ENCODE results near the gene PBOV1. TPM values are rescaled to one million over a fixed set of nuclear protein-coding genes. Genes with fewer than 3 reads are reported as not detected.

The PBOV1 gene
- total RNA-seq, 1 experiment from 2014 or later, result not detected

- Histone ChIP-seq H3K27me3 (ENCODE audit: low read length) (no peaks in the 10 kb centered on the region), H3K4me3 (ENCODE audit: low read length) (no peak overlapping the region), H3K4me2 (ENCODE audit: low read depth, low read length, poor library complexity, severe bottlenecking) (no peak overlapping the region), H3K9ac (ENCODE audit: low read length) (no peak overlapping the region), H3K36me3 (ENCODE audit: insufficient read depth, low read length) (no peaks in the 10 kb centered on the region), H2AFZ (ENCODE audit: low read length) (no peak overlapping the region), H3K9me3 (ENCODE audit: low read length) (no peaks in the 10 kb centered on the region), H3K4me1 (ENCODE audit: low read length) (no peaks in the 10 kb centered on the region), H3K27ac (ENCODE audit: low read length) (no peak overlapping the region), H4K20me1 (ENCODE audit: insufficient read depth, low read depth, low read length) (no peaks in the 10 kb centered on the region), H3K79me2 (ENCODE audit: low read length) (no peaks in the 10 kb centered on the region), H3K9me2 (replicated peaks; ENCODE audit: insufficient read depth, low read length) (no peaks in the 10 kb centered on the region)
- no peak for DNase-seq
These were observed 24.8 kb upstream of the PBOV1 start for GRCh38 chr6:138242987-138243592.

- Histone ChIP-seq H3K4me2 (ENCODE audit: low read depth, low read length, poor library complexity, severe bottlenecking) (no peak overlapping the region), H3K9ac (ENCODE audit: low read length) (no peak overlapping the region), H3K27me3 (ENCODE audit: low read length) (no peaks in the 10 kb centered on the region), H3K4me3 (ENCODE audit: low read length) (no peak overlapping the region), H3K9me3 (ENCODE audit: low read length) (no peaks in the 10 kb centered on the region), H3K4me1 (ENCODE audit: low read length) (no peaks in the 10 kb centered on the region), H3K79me2 (ENCODE audit: low read length) (no peaks in the 10 kb centered on the region), H3K36me3 (ENCODE audit: insufficient read depth, low read length) (no peaks in the 10 kb centered on the region), H4K20me1 (ENCODE audit: insufficient read depth, low read depth, low read length) (no peaks in the 10 kb centered on the region), H3K9me2 (replicated peaks; ENCODE audit: insufficient read depth, low read length) (no peaks in the 10 kb centered on the region), H2AFZ (ENCODE audit: low read length) (no peak overlapping the region), H3K27ac (ENCODE audit: low read length) (no peak overlapping the region)
- no peak for DNase-seq
These were observed 23.6 kb upstream of the PBOV1 start for GRCh38 chr6:138241934-138242333.

GRCh38 chr6:138241381-138241780, 23.1 kb upstream of the PBOV1 start:
- DNase-seq, result no peak
- Histone ChIP-seq H3K9ac (ENCODE audit: low read length) (no peak overlapping the region), H3K36me3 (ENCODE audit: insufficient read depth, low read length) (no peaks in the 10 kb centered on the region)

GRCh38 chr6:138240476-138241245, 22.4 kb upstream of the PBOV1 start:
- Histone ChIP-seq H3K9ac (ENCODE audit: low read length) (no peak overlapping the region), H3K4me1 (ENCODE audit: low read length) (no peaks in the 10 kb centered on the region), H2AFZ (ENCODE audit: low read length) (no peak overlapping the region), H3K9me3 (ENCODE audit: low read length) (no peaks in the 10 kb centered on the region), H3K4me3 (ENCODE audit: low read length) (no peak overlapping the region), H3K4me2 (ENCODE audit: low read depth, low read length, poor library complexity, severe bottlenecking) (no peak overlapping the region), H3K27me3 (ENCODE audit: low read length) (no peaks in the 10 kb centered on the region), H4K20me1 (ENCODE audit: insufficient read depth, low read depth, low read length) (no peaks in the 10 kb centered on the region), H3K36me3 (ENCODE audit: insufficient read depth, low read length) (no peaks in the 10 kb centered on the region), H3K9me2 (replicated peaks; ENCODE audit: insufficient read depth, low read length) (no peaks in the 10 kb centered on the region), H3K79me2 (ENCODE audit: low read length) (no peaks in the 10 kb centered on the region), H3K27ac (ENCODE audit: low read length) (no peak overlapping the region)
- DNase-seq, result no peak

More at GRCh38 chr6:138241381-138241780, 23.1 kb upstream of the PBOV1 start:
- H3K9me3 ChIP-seq (ENCODE audit: low read length), result no peaks in the 10 kb centered on the region
- no peak overlapping the region for H3K4me3 ChIP-seq (ENCODE audit: low read length)
- no peaks in the 10 kb centered on the region for H3K9me2 ChIP-seq (replicated peaks; ENCODE audit: insufficient read depth, low read length)
- no peak overlapping the region for H2AFZ ChIP-seq (ENCODE audit: low read length)
- H3K27ac ChIP-seq (ENCODE audit: low read length), result no peak overlapping the region
- H4K20me1 ChIP-seq (ENCODE audit: insufficient read depth, low read depth, low read length), result no peaks in the 10 kb centered on the region
- H3K4me1 ChIP-seq (ENCODE audit: low read length), result no peaks in the 10 kb centered on the region
- H3K27me3 ChIP-seq (ENCODE audit: low read length), result no peaks in the 10 kb centered on the region
- H3K4me2 ChIP-seq (ENCODE audit: low read depth, low read length, poor library complexity, severe bottlenecking), result no peak overlapping the region
- no peaks in the 10 kb centered on the region for H3K79me2 ChIP-seq (ENCODE audit: low read length)

- H3K9ac ChIP-seq (ENCODE audit: low read length), result no peak overlapping the region
- H3K27me3 ChIP-seq (ENCODE audit: low read length), result no peaks in the 10 kb centered on the region
- H3K36me3 ChIP-seq (ENCODE audit: insufficient read depth, low read length), result no peaks in the 10 kb centered on the region
- H3K4me2 ChIP-seq (ENCODE audit: low read depth, low read length, poor library complexity, severe bottlenecking), result no peak overlapping the region
- H2AFZ ChIP-seq (ENCODE audit: low read length), result no peak overlapping the region
- H3K9me2 ChIP-seq (replicated peaks; ENCODE audit: insufficient read depth, low read length), result no peaks in the 10 kb centered on the region
- no peak overlapping the region for H3K4me3 ChIP-seq (ENCODE audit: low read length)
- no peaks in the 10 kb centered on the region for H3K4me1 ChIP-seq (ENCODE audit: low read length)
- no peaks in the 10 kb centered on the region for H3K79me2 ChIP-seq (ENCODE audit: low read length)
- no peak for DNase-seq
- no peak overlapping the region for H3K27ac ChIP-seq (ENCODE audit: low read length)
- H4K20me1 ChIP-seq (ENCODE audit: insufficient read depth, low read depth, low read length), result no peaks in the 10 kb centered on the region
- H3K9me3 ChIP-seq (ENCODE audit: low read length), result no peaks in the 10 kb centered on the region
These were observed 21.5 kb upstream of the PBOV1 start for GRCh38 chr6:138239774-138240173.

GRCh38 chr6:138238368-138238767, 20.1 kb upstream of the PBOV1 start:
- Histone ChIP-seq H3K27me3 (ENCODE audit: low read length) (no peaks in the 10 kb centered on the region), H3K9me3 (ENCODE audit: low read length) (no peaks in the 10 kb centered on the region), H3K4me2 (ENCODE audit: low read depth, low read length, poor library complexity, severe bottlenecking) (no peak overlapping the region), H3K36me3 (ENCODE audit: insufficient read depth, low read length) (no peaks in the 10 kb centered on the region), H4K20me1 (ENCODE audit: insufficient read depth, low read depth, low read length) (no peaks in the 10 kb centered on the region), H3K9me2 (replicated peaks; ENCODE audit: insufficient read depth, low read length) (no peaks in the 10 kb centered on the region), H3K9ac (ENCODE audit: low read length) (no peak overlapping the region), H3K4me3 (ENCODE audit: low read length) (no peak overlapping the region), H3K27ac (ENCODE audit: low read length) (no peak overlapping the region), H2AFZ (ENCODE audit: low read length) (no peak overlapping the region), H3K79me2 (ENCODE audit: low read length) (no peaks in the 10 kb centered on the region), H3K4me1 (ENCODE audit: low read length) (no peaks in the 10 kb centered on the region)
- no peak for DNase-seq

GRCh38 chr6:138237463-138237862, 19.2 kb upstream of the PBOV1 start:
- no peaks in the 10 kb centered on the region for H3K79me2 ChIP-seq (ENCODE audit: low read length)
- H3K27me3 ChIP-seq (ENCODE audit: low read length), result no peaks in the 10 kb centered on the region
- H3K4me3 ChIP-seq (ENCODE audit: low read length), result no peak overlapping the region

GRCh38 chr6:138235693-138236092, 17.4 kb upstream of the PBOV1 start:
- Histone ChIP-seq H3K36me3 (ENCODE audit: insufficient read depth, low read length) (no peaks in the 10 kb centered on the region), H3K9ac (ENCODE audit: low read length) (no peak overlapping the region), H3K27ac (ENCODE audit: low read length) (no peak overlapping the region), H3K27me3 (ENCODE audit: low read length) (no peaks in the 10 kb centered on the region), H3K9me3 (ENCODE audit: low read length) (no peaks in the 10 kb centered on the region), H3K4me3 (ENCODE audit: low read length) (no peak overlapping the region), H4K20me1 (ENCODE audit: insufficient read depth, low read depth, low read length) (no peaks in the 10 kb centered on the region), H3K9me2 (replicated peaks; ENCODE audit: insufficient read depth, low read length) (no peaks in the 10 kb centered on the region), H3K4me1 (ENCODE audit: low read length) (peaks cover 10% of the 10 kb centered on the region), H3K4me2 (ENCODE audit: low read depth, low read length, poor library complexity, severe bottlenecking) (no peak overlapping the region), H2AFZ (ENCODE audit: low read length) (no peak overlapping the region), H3K79me2 (ENCODE audit: low read length) (no peaks in the 10 kb centered on the region)
- DNase-seq, result no peak

More at GRCh38 chr6:138237463-138237862, 19.2 kb upstream of the PBOV1 start:
- H3K9me3 ChIP-seq (ENCODE audit: low read length), result no peaks in the 10 kb centered on the region
- no peaks in the 10 kb centered on the region for H4K20me1 ChIP-seq (ENCODE audit: insufficient read depth, low read depth, low read length)
- H3K4me2 ChIP-seq (ENCODE audit: low read depth, low read length, poor library complexity, severe bottlenecking), result no peak overlapping the region
- no peaks in the 10 kb centered on the region for H3K9me2 ChIP-seq (replicated peaks; ENCODE audit: insufficient read depth, low read length)
- H3K4me1 ChIP-seq (ENCODE audit: low read length), result no peaks in the 10 kb centered on the region
- H3K36me3 ChIP-seq (ENCODE audit: insufficient read depth, low read length), result no peaks in the 10 kb centered on the region
- no peak overlapping the region for H3K27ac ChIP-seq (ENCODE audit: low read length)
- no peak overlapping the region for H2AFZ ChIP-seq (ENCODE audit: low read length)
- H3K9ac ChIP-seq (ENCODE audit: low read length), result no peak overlapping the region
- DNase-seq, result no peak
